Mucosa of descending colon (tissue), 3 donors: ENCODE data around the gene CLIC3. TPM values are rescaled to one million over a fixed set of nuclear protein-coding genes. Genes with fewer than 3 reads are reported as not detected.
A peak's percentile ranks its signal among the peaks of the same experiment; 100 is the strongest.

ENCODE experiments used
- ATAC-seq: fragments of 200-7000 bp; cut with Tn5 transposase; one replicate; pipeline ENCODE4 v1.9.1; 2020; ENCODE audit warnings: mild to moderate bottlenecking, moderate library complexity
- DNase-seq, 3 donors: peaks; one replicate each; pipeline ENCODE4 v3.0.0-alpha.2; 2020
- H3K36me3 ChIP-seq: fragments of 200-600 bp; one replicate; pipeline ENCODE4 v1.8.0; 2021; ENCODE audit warnings: low read depth, mild to moderate bottlenecking
- H3K4me1 ChIP-seq: fragments of 200-600 bp; one replicate; pipeline ENCODE4 v1.8.0; 2021; ENCODE audit warnings: low read depth, mild to moderate bottlenecking
- H3K4me3 ChIP-seq: fragments of 200-600 bp; one replicate; pipeline ENCODE4 v1.8.0; 2021; ENCODE audit warnings: mild to moderate bottlenecking
- H3K9me3 ChIP-seq: fragments of 200-600 bp; one replicate; pipeline ENCODE4 v1.8.0; 2021; ENCODE audit warnings: mild to moderate bottlenecking
- CTCF ChIP-seq: fragments of 200-600 bp; IDR thresholded peaks from one replicate; pipeline ENCODE4 v1.8.0; 2022; ENCODE audit warnings: antibody characterized with exemption, mild to moderate bottlenecking
- intact Hi-C, 2 donors: fragments of 100-400 bp; cut with DNase I in 1 of 2; cut with micrococcal nuclease in 1 of 2; formaldehyde crosslinking; loops; one replicate each; pipeline versions ENCODE4 v1.11.0 to v1.11.1; 2022; cut with DNase I, micrococcal nuclease
- total RNA-seq, 3 donors: library from RNA; stranded (reverse); fragmentation: NEBNext Ultra II Directional in 2 of 3; extraction: Animal tissue kit (Norgen Biotek cat#: 25700) in 2 of 3; gene quantifications; one replicate each; pipeline versions ENCODE4 v1.2.1 to v1.2.4, GENCODE V29; 2021 to 2023
- donor health status: DM: no; HTN: no; CAD: no; lungs with moderate emphysema.
- donor health status: DM: no; HTN: no; CAD: no.
- donor health status: DM: no; HTN: yes; CAD: no.

CLIC3 gene
- total RNA-seq, 3 donors from 2014 or later: 0.82 to 1.9 (median 0.99) TPM

DNA sequence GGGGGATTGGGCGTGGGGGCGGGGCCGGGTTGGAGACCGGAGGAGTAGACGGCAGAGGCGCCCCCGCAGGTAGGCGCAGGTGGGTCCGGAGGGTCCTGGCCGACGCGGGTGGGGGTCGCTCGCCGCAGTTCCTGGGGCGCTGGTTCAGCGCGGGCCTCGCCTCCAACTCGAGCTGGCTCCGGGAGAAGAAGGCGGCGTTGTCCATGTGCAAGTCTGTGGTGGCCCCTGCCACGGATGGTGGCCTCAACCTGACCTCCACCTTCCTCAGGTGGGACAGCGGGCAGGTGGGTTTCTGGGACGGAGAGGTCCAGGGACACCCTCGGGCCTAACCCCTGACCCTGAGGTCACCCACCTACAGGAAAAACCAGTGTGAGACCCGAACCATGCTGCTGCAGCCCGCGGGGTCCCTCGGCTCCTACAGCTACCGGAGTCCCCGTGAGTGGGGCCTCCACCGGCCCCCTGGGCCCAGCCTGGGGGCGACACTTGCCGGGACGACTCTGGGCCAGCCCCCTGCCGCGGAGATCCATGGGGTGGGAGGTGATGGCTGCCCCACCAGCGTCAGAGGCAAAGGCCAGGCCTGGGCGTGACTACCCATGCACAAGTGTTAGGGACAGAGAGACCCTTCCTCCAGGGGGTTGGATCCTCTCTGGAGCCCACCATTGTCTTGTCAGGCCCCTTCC is 17.4 kb downstream of the CLIC3 start:
- no peak overlapping the region for H3K4me3 ChIP-seq
- H3K36me3 ChIP-seq: no peaks in the 10 kb centered on the region
- no peak for ATAC-seq
- DNase-seq: no peak
- peaks cover 2% of the 10 kb centered on the region for H3K4me1 ChIP-seq
- H3K9me3 ChIP-seq: no peaks in the 10 kb centered on the region
- intact Hi-C loops: no loop called here
- no peak for TF ChIP-seq CTCF

DNA sequence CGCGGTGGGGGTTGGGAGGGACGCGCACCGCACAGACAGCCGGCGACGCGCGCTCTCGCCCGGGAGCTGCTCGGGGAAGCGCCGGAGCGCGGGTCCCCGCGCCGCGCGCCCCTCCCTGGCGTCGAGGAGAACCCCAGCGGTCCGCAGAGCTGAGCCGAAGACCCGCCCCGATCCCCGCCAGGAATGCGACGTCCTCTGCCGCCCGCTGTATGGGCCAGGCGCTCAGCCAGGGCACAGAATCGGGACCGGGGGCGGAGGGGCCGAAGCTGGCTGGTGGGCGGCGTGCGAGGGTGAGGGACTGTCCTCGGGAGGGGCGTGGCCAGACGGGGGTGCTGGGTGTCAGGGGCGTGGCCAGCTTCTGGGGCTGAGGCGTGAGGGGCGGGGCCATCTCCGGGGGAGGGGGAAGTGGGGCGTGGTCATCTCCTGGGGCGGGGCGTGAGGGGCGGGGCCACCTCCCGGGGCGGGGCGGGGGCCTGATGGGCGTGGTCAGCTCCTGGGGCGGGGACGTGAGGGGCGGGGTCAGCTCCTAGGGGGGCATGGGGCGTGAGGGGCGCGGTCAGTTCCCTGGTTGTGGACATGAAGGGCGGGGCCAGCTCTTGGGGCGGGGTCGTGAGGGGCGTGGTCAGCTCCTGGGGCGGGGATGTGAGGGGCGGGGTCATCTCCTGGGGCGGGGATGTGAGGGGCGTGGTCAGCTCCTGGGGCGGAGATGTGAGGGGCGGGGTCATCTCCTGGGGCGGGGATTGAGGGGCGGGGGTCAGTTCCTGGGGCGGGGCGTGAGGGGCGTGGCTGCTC is 18.1 kb downstream of the CLIC3 start:
- intact Hi-C loops: no loop called here
- Histone ChIP-seq H3K9me3 (no peaks in the 10 kb centered on the region), H3K4me1 (peaks cover 2% of the 10 kb centered on the region), H3K36me3 (no peaks in the 10 kb centered on the region), H3K4me3 (no peak overlapping the region)
- ATAC-seq (peak; percentile 75), DNase-seq (peak; percentile 66 to 80 (median 77))
- no peak for TF ChIP-seq CTCF

GRCh38 chr9:136977649-136978072 is 18.7 kb downstream of the CLIC3 start:
- no peaks in the 10 kb centered on the region for H3K9me3 ChIP-seq
- no peak for TF ChIP-seq CTCF
- intact Hi-C loops: no loop called here
- peaks cover 2% of the 10 kb centered on the region for H3K4me1 ChIP-seq
- no peaks in the 10 kb centered on the region for H3K36me3 ChIP-seq
- ATAC-seq (peak; percentile 12), DNase-seq (peak in 1 of 3 donors; percentile 53)
- no peak overlapping the region for H3K4me3 ChIP-seq

- H3K36me3 ChIP-seq: no peaks in the 10 kb centered on the region
- ATAC-seq (no peak), DNase-seq (no peak)
- intact Hi-C loops: no loop called here
- H3K4me3 ChIP-seq: no peak within 1 kb of the TSS
- H3K9me3 ChIP-seq: no peaks in the 10 kb centered on the region
- TF ChIP-seq CTCF: no peak
- peaks cover 2% of the 10 kb centered on the region for H3K4me1 ChIP-seq
These were observed 19.1 kb downstream of the CLIC3 start, which contains the start of gene PTGDS for GRCh38 chr9:136977223-136977622. Gene PTGDS (plus strand): TSS chr9:136977504. CDS start chr9:136977579, 75 bp downstream.

- no peak for DNase-seq
- Histone ChIP-seq H3K4me1 (peaks cover 2% of the 10 kb centered on the region), H3K9me3 (no peaks in the 10 kb centered on the region), H3K36me3 (no peaks in the 10 kb centered on the region), H3K4me3 (no peak overlapping the region)
- intact Hi-C loops: no loop called here
- ATAC-seq: no peak
- TF ChIP-seq CTCF: no peak
These were observed 20.7 kb downstream of the CLIC3 start for GRCh38 chr9:136975644-136976043.
